HepG2 (cell line): ENCODE measurements around the gene KCNJ1. TPM values are rescaled to one million over a fixed set of nuclear protein-coding genes. Genes with fewer than 3 reads are reported as not detected.
A peak's percentile ranks its signal among the peaks of the same experiment; 100 is the strongest.

Experiments
- ATAC-seq: fragments of 200-7000 bp; cut with Tn5 transposase; 3 replicates; pipeline ENCODE4 v1.9.1; 2020; ENCODE audit warnings: mild to moderate bottlenecking, moderate library complexity
- BruUV-seq: library from RNA; stranded (reverse); fragments of 400-500 nt; replicated peaks from 2 replicates; lab custom pipeline; 2021; lab: Mats Ljungman, UMichigan
- CTCF ChIA-PET: fragments of 300-600 bp; formaldehyde crosslinking; extraction: SDS; loops from one replicate; lab custom pipeline; 2021; ENCODE audit warnings: low total read pairs, inconsistent platforms, low intra/inter-chr PET ratio; lab: Yijun Ruan, JAX
- POLR2A ChIA-PET: fragments of 350-600 bp; sonication (Branson Sonifier 250); formaldehyde crosslinking; loops from one replicate; lab custom pipeline; 2020; ENCODE audit warnings: antibody characterized with exemption, inconsistent platforms; lab: Yijun Ruan, JAX
- DNase-seq: peaks from one replicate; pipeline ENCODE4 v3.0.0-alpha.2; 2015; ENCODE audit warnings: low spot score
- FAIRE-seq: peaks from 3 replicates; lab custom pipeline; 2011; peaks lifted over from hg19 to GRCh38; lab: Jason Lieb, UNC
- H2AFZ ChIP-seq: one replicate; pipeline ENCODE4 v1.6.1; 2011; ENCODE audit warnings: low read length, inconsistent platforms
- H3K27ac ChIP-seq: fragments of 300-600 bp; 3 replicates; pipeline ENCODE4 v1.8.0; 2011; ENCODE audit warnings: mixed run types, mild to moderate bottlenecking, mixed read lengths, low read length, inconsistent platforms; ENCODE audit not compliant: insufficient read depth; ENCODE audit errors: extremely low read length
- H3K27me3 ChIP-seq, 2 experiments: fragments of 200-600 bp in 1 of 2; 2 replicates in 1 of 2; 3 replicates in 1 of 2; pipeline versions ENCODE4 v1.6.0 to v1.8.0; 2011; ENCODE audit warnings: low read length in 2 of 2, mild to moderate bottlenecking in 2 of 2, moderate library complexity in 2 of 2, inconsistent platforms in 1 of 2; ENCODE audit not compliant: insufficient read depth in 2 of 2, control insufficient read depth in 1 of 2
- H3K36me3 ChIP-seq, 2 experiments: fragments of 200-600 bp in 1 of 2; replicated peaks in 1 of 2; 2 replicates in 1 of 2; 3 replicates in 1 of 2; pipeline versions ENCODE4 v1.5.1 to v1.8.0; 2011; ENCODE audit warnings: low read length in 2 of 2, inconsistent platforms in 1 of 2; ENCODE audit not compliant: insufficient read depth in 2 of 2, control insufficient read depth in 1 of 2
- H3K4me1 ChIP-seq: 2 replicates; pipeline ENCODE4 v1.5.1; 2012; ENCODE audit warnings: low read length, inconsistent platforms; ENCODE audit not compliant: insufficient read depth
- H3K4me2 ChIP-seq: 2 replicates; pipeline ENCODE4 v1.6.0; 2011; ENCODE audit warnings: low read depth, low read length, inconsistent platforms
- H3K4me3 ChIP-seq, 3 experiments: fragments of 200-600 bp in 1 of 3; sonication (generic), shearing (Covaris generic) in 1 of 3; replicated peaks in 1 of 3; 2 replicates each; pipeline ENCODE4 v1.5.1; 2011 to 2016; ENCODE audit warnings: low read length in 3 of 3, inconsistent platforms in 2 of 3, low read depth in 2 of 3, mild to moderate bottlenecking in 2 of 3, control low read depth in 1 of 3, mixed read lengths in 1 of 3; ENCODE audit not compliant: insufficient read depth in 1 of 3
- H3K79me2 ChIP-seq: one replicate; pipeline ENCODE4 v1.6.1; 2011; ENCODE audit warnings: low read length, inconsistent platforms; ENCODE audit not compliant: insufficient read depth
- H3K9ac ChIP-seq: 2 replicates; pipeline ENCODE4 v1.6.0; 2011; ENCODE audit warnings: mild to moderate bottlenecking, low read depth, low read length, inconsistent platforms; ENCODE audit not compliant: insufficient read depth
- H3K9me3 ChIP-seq: 2 replicates; pipeline ENCODE4 v1.5.1; 2012; ENCODE audit warnings: mild to moderate bottlenecking, low read length
- H4K20me1 ChIP-seq: 2 replicates; pipeline ENCODE4 v1.6.0; 2011; ENCODE audit warnings: inconsistent platforms, mild to moderate bottlenecking, low read length, moderate library complexity; ENCODE audit not compliant: insufficient read depth
- CEBPB ChIP-seq: IDR thresholded peaks from 2 replicates; pipeline ENCODE4 v1.6.1; 2011; ENCODE audit warnings: low read depth, low read length, improper control_type of control experiment, borderline replicate concordance
- PHF8 ChIP-seq: sonication (generic); formaldehyde crosslinking; IDR thresholded peaks from 2 replicates; pipeline ENCODE4 v1.5.0; 2020; ENCODE audit warnings: missing genetic modification reagents
- SIN3B ChIP-seq: fragments of 150-350 bp; IDR thresholded peaks from 2 replicates; pipeline ENCODE4 v1.6.1; 2014; ENCODE audit warnings: low read length
- SMC3 ChIP-seq: IDR thresholded peaks from 2 replicates; pipeline ENCODE4 v1.6.1; 2011; ENCODE audit warnings: low read length, improper control_type of control experiment
- SP5 ChIP-seq: IDR thresholded peaks from 2 replicates; pipeline ENCODE4 v1.6.1; 2016; ENCODE audit warnings: low read depth, borderline replicate concordance
- ZMAT5 ChIP-seq: sonication (generic); formaldehyde crosslinking; IDR thresholded peaks from 2 replicates; pipeline ENCODE4 v1.5.0; 2020; ENCODE audit warnings: mild to moderate bottlenecking, low read depth, missing genetic modification reagents, borderline replicate concordance
- ZNF768 ChIP-seq: sonication (generic); formaldehyde crosslinking; IDR thresholded peaks from 2 replicates; pipeline ENCODE4 v1.4.0; 2020; ENCODE audit warnings: missing genetic modification reagents
- WGBS: methylation state at CpG from one replicate; pipeline ENCODE4 v1.1.6; 2017; ENCODE audit warnings: low lambda C conversion rate; 5-methylcytosine and 5-hydroxymethylcytosine counted together
- in situ Hi-C: cut with HindIII; loops from 2 replicates; pipeline ENCODE4 v1.10.0; 2017; ENCODE audit warnings: low pct_unique_long_range_greater_than_20kb; ENCODE audit not compliant: extremely low pct_ligation_motif_present
- intact Hi-C: fragments of 100-400 bp; cut with micrococcal nuclease; formaldehyde crosslinking; loops from one replicate; pipeline ENCODE4 v1.10.0; 2022; ENCODE audit not compliant: unreplicated experiment
- polyA plus RNA-seq, 8 experiments: library from polyadenylated mRNA; depleted of rRNA in 3 of 8; stranded (reverse) in 7 of 8; unstranded in 1 of 8; fragments of >200 nt; fragmentation: Illumina TruSeq in 4 of 8; extraction: Trizol in 4 of 8; gene quantifications; 2 replicates each; pipeline versions ENCODE4 v1.2.1 to v1.2.3, GENCODE V29; 2011 to 2016; ENCODE audit warnings: low read depth in 4 of 8, missing spikeins in 1 of 8, mixed read lengths in 1 of 8; ENCODE audit not compliant: insufficient read depth in 1 of 8
- total RNA-seq, 5 experiments: library from RNA; depleted of rRNA; stranded (reverse); fragments of >200 nt; fragmentation: Illumina TruSeq; extraction: Trizol; gene quantifications; 2 replicates each; pipeline ENCODE4 v1.2.3, GENCODE V29; 2016; ENCODE audit warnings: low read depth in 1 of 5
- TF ChIP-seq, protein P1 (sequence below): sonication (generic); formaldehyde crosslinking; IDR thresholded peaks from 2 replicates; pipeline ENCODE4 v1.5.0; 2020; ENCODE audit warnings: missing genetic modification reagents, mild to moderate bottlenecking, borderline replicate concordance

The KCNJ1 gene
- total and polyA plus RNA-seq, 2 of the 13 experiments (the other 11 are each of a cell fraction or from before 2014, with no cell fraction given) = not detected

GRCh38 chr11:128802358-128802981 is 64.6 kb downstream of the KCNJ1 start (continued):
- TF ChIP-seq SMC3 = peak; percentile 20; the same call in 1 of the 2 replicates
- TF ChIP-seq PHF8 (CRISPR knock-in tag) = no peak
- TF ChIP-seq CEBPB = no peak

GRCh38 chr11:128800871-128801417 is 66.2 kb downstream of the KCNJ1 start:
- H3K27me3 ChIP-seq = peaks cover 0 to 32% of the 10 kb centered on the region in 2 experiments; a peak in 2 of 5 replicates
- ChIA-PET POLR2A (no interaction called here), CTCF (no interaction called here)
- H3K9ac ChIP-seq = no peak overlapping the region
- H2AFZ ChIP-seq = no peak overlapping the region
- H3K4me3 ChIP-seq = no peak overlapping the region
- TF ChIP-seq ZNF768 (CRISPR knock-in tag) (no peak), ZMAT5 (no peak), SP5 (CRISPR knock-in tag) (no peak), SIN3B (no peak)
- TF ChIP-seq, protein P1, sequence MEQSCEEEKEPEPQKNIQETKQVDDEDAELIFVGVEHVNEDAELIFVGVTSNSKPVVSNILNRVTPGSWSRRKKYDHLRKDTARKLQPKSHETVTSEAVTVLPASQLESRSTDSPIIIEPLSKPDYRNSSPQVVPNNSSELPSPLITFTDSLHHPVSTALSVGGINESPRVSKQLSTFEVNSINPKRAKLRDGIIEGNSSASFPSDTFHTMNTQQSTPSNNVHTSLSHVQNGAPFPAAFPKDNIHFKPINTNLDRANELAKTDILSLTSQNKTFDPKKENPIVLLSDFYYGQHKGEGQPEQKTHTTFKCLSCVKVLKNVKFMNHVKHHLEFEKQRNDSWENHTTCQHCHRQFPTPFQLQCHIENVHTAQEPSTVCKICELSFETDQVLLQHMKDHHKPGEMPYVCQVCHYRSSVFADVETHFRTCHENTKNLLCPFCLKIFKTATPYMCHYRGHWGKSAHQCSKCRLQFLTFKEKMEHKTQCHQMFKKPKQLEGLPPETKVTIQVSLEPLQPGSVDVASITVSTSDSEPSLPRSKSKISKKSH (CRISPR knock-in tag) = no peak
- H3K27ac ChIP-seq = no peak overlapping the region
- H4K20me1 ChIP-seq = no peaks in the 10 kb centered on the region
- H3K79me2 ChIP-seq = no peaks in the 10 kb centered on the region
- DNase-seq (no peak), FAIRE-seq (no peak), ATAC-seq (no peak)
- in situ Hi-C loops = no loop called here
- H3K4me2 ChIP-seq = no peak overlapping the region
- WGBS = 3% methylated on average over 5 of the region's 8 CpGs
- BruUV-seq = no TSS peak
- H3K9me3 ChIP-seq = no peaks in the 10 kb centered on the region
- no peaks in the 10 kb centered on the region for H3K4me1 ChIP-seq
- intact Hi-C loops = no loop called here
- H3K36me3 ChIP-seq = no peaks in the 10 kb centered on the region
